UCSD-AML1 (cell line): ENCODE data around the gene GCN1.

Experiments
- DNase-seq: peaks from one replicate; lab custom pipeline; 2025; ENCODE audit not compliant: unreplicated experiment; lab: John Stamatoyannopoulos, UW

Gene GCN1

DNA sequence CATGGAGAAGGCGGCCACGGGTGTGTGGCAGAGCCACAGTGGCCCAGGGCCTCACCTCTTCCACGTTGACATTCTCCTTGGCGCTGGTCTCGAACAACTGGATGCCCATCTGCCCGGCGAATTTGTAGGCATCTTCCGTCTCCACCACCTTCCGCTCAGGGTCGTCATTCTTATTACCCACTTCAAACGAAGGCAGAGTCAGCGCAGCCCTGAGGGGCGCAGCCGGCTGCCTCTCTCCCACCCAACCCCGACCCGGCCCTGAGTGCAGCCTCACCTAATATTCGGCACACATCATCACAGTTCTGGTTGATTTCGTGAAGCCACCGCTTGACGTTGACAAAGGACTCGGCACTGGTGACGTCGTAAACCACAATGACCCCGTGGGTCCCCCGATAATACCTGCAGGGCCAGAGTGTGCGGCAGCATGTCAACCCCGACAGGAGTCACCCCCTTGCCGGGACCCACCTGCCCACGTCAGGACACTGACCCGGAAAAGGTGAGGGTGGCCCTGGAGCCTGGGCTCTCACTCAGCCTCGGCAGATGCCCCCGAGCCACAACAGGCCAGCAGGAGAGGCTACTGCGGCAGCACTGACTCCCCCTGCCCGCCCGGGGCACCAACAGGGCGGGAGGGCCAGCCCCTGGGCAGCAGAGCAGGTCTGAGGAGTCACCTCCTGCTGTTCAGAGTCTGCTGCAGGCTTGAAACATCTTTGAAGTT lies 95.6 kb downstream of the GCN1 start:
- DNase-seq, result no peak

GRCh38 chr12:120096671-120097202 lies 97.8 kb downstream of the GCN1 start:
- no peak for DNase-seq

- no peak for DNase-seq
Observed at GRCh38 chr12:120095736-120096135, 98.8 kb downstream of the GCN1 start.

GRCh38 chr12:120095331-120095730 lies 99.2 kb downstream of the GCN1 start:
- DNase-seq, result no peak

DNA sequence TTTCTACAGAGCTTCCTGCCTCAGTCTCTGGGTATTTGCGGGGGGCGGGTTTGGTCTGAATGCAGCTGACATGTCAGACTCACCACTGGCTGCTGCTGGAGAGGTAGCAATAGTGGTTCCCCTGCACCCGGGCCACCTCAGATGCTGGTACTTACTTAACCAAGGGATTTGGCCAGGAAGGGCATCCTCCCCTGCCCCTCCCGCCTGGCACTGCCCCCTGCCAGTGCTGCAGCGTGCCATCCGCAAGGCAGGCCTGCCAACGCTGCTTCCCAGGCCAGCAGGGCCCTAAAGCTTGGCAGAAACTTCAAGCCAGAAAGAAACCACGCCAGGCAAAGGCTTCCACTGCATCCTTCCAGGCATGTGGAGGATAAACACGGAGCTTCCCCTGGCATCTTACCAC lies 100.0 kb downstream of the GCN1 start:
- DNase-seq, result no peak

DNA sequence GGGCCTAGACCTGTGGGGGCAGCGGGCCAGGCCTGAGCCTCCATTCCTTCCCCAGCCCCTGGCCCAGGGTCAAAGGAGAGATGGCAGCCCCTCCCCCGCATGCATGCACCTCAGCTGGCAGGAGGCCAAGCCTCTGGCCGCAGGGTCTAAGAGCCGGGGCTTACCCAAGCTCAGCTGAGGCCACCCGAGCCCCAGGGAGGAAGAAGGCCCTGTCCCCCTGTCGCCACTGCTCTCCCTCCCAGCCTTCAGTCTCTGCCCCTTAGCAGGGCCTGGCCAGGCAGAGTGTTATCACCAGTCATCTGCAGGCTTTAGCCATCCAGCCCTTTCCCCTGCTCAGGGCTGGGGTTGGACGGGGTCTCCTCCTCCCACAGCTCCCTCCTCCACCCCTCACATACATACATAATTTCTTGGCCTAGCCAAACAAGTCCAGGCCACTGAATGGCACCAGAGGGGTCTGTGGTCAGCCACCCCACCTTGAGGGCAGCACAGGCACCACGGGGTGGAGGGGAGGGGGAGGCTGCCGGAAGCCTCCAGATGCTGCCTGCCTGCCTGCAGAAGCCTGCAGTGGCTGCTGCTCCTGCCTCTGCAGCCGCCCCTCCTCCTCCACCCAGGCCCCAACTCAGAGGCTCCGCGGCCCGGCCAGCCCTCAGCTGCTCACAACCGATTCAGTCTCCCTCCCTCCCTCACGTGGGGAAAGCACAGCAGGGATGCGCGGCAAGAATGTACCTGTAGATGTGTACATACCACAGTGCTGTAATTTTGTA lies 100.7 kb downstream of the GCN1 start:
- no peak for DNase-seq

DNA sequence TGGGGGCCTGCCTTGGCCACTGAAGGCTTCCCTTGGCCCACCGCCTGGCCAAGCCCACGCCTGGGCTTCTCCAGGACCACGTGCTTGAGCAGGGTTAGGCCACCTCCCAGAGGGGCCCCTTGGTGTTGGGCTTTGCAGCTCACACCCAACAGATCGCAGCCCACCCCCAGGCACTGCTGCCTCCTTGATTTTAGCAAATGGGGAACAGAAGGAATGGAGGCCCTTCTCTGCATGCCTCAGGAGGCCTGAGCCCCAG lies 101.3 kb downstream of the GCN1 start:
- DNase-seq, result no peak

GRCh38 chr12:120092551-120093335 lies 101.8 kb downstream of the GCN1 start:
- DNase-seq, result no peak

DNA sequence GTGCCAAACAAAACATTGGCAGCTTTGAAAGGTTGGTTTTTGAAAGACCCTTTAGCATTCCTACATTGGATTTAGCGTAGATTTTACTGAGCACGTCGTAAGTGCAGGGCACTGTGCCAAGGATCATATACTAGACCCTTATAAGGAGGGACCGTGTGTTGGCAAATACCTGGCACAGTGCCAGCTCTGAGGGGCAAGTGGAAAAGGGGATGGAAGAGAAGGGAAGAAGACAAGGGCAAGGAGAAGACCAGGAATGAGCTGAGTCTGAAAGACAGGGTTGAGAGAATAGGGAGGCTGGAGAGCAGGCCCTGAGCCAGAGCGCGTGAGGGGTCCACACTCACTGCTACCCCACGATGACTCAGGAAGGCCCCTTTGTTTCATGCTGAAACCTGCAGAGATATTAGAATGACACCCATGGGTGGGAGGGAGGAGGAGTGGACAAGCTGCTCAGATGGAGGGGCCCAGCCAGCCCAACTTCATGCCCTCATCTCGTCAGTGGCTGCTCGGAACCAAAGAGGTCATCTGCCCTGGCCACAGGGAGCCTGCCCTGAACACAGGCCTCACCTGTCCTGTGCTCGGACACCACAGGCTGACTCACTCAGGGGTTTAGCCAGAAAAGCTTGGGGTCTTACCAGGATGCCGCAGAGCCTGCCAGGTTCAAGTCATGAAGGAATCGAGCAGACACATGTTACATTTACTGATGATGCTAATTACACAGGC lies 103.0 kb downstream of the GCN1 start:
- no peak for DNase-seq

GRCh38 chr12:120090626-120091295 lies 103.8 kb downstream of the GCN1 start:
- DNase-seq, result no peak

DNA sequence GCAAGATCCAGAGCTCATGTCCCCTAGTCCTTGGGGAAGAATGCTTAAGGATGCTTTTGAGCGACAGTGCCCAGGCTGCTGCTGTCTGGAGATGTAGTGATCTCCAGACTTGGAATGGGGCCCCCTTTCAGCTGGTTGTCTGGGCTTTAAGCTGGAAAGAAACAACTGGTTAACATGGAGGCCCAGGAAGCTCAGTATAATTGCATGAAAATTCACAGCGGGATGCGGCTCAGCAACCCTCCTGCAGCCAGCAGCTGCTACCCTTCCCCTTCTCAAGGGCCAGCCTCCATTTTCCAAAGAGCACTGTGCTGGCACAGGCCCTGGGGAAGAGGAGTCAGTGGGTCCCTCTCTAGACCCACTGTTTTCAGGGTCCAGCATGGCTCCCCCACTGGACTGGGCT lies 104.3 kb downstream of the GCN1 start:
- no peak for DNase-seq

DNA sequence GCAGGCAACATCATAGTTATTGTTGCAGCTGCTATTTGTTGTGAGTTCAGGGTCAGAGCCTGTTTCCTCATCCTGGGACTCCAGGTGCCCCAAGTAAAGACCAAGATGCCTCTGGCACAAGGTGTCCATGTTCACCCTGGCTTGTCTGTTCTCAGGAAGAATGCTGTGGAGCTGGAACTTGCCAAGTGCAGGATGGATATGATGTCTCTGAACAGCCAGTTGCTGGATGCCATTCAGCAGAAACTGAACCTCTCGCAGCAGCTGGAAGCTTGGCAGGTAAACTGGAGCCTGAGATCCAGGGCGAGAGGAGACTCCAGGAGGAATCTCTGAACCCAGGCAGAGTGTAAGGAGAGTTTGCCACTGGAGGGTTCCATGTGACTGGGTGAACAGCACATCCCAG lies 104.7 kb downstream of the GCN1 start:
- DNase-seq, result no peak

- no peak for DNase-seq
Observed at GRCh38 chr12:120089105-120089504, 105.4 kb downstream of the GCN1 start.

DNA sequence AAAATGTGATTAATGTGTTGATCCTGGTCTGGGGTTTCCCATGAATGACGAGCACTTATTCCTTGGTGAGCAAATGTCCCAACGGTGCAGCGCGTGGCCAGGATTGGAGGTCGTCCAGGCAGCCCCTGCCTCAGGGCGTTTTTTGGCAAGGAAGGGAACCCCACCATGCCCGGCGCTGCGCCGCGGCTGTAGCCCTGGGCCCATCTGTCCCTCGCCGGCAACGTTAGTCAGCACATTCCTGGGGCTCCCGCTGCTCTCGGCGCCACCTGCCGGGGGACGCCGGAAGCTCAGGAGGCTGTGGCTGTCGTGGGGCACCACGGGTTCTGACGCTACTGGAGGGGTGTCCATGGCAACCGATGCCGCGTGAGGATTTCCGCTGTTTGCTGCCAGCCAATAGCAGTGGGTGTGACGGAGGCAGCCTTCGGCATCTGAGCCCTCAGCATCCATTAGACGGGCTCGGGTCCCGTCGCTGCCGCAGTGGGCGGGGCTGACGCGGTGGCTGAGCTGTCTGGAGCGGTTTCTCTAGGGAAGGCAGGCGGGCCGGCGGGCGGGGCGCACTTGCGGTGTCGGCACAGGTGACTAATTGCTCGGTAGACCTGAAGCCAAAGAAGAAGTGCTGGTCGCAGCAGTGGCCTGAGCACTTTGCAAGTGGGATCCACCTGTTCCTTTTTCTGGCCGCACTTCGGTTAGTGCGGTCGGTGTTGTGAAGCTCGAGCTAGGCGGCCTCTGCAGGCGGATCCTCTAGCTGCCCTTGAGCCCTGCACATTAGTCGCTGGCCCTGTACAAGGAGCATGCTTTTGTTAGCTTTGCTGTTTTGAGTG lies 107.5 kb downstream of the GCN1 start:
- DNase-seq, result peak; percentile 99

DNA sequence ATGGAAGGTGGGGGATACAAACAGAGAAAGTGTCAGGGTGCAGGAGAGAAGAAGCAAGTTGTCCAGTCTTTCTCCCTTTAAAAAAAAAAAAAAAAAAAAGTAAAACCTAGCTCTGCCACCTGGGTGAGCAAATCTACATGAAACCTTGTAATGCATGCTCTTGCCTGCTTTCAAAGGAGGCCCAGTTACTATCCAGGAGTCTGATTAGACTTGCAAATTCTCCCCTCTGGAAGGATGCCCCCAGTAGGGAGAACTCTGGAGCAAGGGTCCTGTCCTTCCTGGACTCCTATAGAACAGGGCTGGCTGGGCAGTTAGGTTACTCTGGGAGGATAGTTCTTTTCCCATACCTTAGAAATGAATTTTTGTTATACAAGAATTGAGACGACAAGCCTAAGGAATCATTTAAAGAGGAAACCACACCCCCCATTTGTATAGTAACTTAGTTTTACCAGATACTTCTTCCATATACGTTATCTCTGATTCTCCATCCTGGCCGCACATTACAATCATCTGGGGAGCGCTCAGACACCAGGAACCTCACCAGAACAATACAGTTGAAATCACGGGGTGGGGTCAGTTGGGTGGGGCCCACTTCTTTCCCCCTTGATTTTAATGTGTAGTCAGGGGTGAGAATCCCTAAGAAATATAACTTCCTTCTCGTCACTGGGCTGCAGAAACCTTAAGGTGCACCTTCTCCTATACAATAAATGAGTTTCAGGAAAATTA lies 108.4 kb downstream of the GCN1 start:
- DNase-seq, result no peak

DNA sequence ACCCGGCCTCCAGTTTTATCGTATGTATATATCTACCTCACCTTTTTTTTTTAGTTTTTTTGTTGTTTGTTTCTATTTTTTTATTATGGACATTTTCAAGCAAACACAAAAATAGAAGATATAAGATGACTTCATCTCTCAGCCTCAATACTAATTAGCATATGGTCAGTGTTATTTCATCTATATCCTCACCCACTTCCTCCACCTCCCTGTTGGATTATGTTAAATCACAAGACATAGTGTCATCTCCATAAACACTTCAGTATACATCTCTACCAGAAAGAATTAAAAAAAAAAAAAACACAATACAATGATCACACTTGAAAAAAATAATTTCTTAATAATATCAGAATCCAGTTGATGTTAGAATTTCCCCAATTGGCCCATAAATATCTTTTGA lies 112.9 kb downstream of the GCN1 start:
- no peak for DNase-seq

DNA sequence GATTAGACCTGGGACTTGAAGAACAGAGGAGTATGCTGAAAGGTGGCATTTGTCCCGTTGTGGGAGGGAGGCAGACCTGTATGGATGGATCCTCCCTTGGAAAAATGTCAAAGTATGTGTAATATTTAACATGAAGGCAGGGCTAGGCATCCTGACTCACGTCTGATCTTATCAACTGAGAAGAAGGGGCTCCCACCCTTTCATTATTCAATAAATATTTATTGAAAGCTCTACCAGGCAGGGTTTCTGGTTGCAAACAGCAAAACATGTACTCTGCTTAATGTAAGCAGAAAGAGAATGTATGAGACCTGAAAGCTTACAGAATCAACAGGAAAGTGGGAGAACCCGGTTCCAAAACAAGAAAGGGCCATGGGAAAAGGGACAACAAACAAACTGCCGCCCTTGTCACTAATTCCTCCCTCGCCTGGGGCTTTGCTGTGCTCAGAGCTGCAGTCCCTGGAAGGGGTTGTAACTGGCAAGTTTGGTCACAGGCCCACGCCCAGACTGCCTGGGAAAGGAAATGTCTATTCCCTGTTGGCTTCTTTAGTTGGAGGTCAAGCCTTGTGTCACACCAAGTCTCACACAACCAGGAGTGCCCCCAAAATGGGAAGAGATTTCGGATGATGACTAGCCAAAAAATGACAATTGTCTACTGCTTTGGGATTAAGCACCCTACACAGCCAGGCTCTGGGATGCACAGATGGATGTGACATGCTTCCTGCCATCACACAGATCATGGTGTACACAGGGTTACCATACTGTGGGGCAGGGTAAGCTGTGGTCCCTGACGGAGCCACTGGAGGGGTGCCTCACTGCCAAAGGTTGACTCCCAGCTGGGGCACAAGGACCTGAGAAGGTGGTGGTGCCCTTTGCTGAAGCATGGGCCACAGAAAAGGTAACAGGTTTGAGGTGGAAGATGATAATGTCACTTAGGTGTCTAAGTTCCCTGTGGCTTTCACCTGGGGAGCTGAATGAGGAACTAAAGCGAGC lies 114.8 kb downstream of the GCN1 start:
- no peak for DNase-seq

DNA sequence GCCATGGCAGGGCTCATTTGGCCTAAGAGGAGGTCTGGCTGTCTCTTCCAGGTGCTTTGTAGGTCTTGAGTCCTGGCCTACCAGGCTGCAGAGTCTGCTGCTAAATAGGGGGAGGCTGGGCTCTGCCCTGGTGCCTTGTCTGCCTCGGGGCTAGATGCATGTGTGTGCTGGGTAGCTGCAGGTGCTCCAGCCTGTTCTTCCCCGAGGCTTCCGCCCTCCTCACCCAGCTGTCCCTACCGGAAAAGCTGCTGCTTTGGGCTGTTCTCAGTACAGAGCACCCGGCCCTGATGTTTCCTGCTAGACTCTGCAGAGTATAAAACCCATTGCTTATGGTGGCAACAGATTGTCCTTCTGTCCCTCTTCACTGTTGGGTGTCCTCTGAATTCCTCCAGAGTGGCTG lies 115.6 kb downstream of the GCN1 start:
- DNase-seq, result no peak
